Skeletal muscle satellite cell (primary cell): Measurements from ENCODE around the gene ELFN2.

Experiments used
- H3K27me3 ChIP-seq: 2 replicates; pipeline ENCODE4 v1.7.0; 2013; ENCODE audit warnings: low read length; ENCODE audit not compliant: control insufficient read depth, insufficient read depth
- H3K36me3 ChIP-seq: 2 replicates; pipeline ENCODE4 v1.7.0; 2013; ENCODE audit warnings: mild to moderate bottlenecking, control low read depth, low read length; ENCODE audit not compliant: insufficient read depth
- H3K4me1 ChIP-seq: 2 replicates; pipeline ENCODE4 v1.7.0; 2013; ENCODE audit warnings: low read length; ENCODE audit not compliant: control insufficient read depth, insufficient read depth
- H3K4me2 ChIP-seq: 2 replicates; pipeline ENCODE4 v1.7.0; 2013; ENCODE audit warnings: mild to moderate bottlenecking, low read length
- H3K4me3 ChIP-seq: 2 replicates; pipeline ENCODE4 v1.7.0; 2013; ENCODE audit warnings: low read length
- H3K9ac ChIP-seq: 2 replicates; pipeline ENCODE4 v1.7.0; 2013; ENCODE audit warnings: mild to moderate bottlenecking, low read depth, low read length, moderate library complexity
- H3K9me3 ChIP-seq: replicated peaks from 2 replicates; pipeline ENCODE4 v1.7.0; 2013; ENCODE audit warnings: mild to moderate bottlenecking, control low read depth, low read length

Gene ELFN2

DNA sequence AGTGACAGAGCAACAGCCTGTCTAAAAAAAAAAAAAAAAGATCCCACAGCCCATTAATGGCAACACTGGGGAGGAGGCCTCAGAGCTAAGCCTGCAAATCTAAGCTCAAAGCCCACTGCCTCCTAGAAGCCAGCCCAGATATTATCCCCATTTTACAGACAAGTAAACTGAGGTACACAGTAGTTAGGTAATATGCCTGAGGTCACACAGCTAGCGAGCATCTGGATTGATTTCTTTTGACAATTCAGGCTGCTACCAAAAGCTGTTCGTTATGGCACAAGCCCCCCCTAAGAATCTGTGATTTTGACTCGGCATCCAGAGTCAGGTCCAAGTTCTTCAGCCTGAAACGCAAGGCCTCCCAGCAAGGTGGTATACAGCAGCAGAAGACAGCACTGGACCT lies 13.7 kb downstream of the ELFN2 start:
- Histone ChIP-seq H3K4me3 (no peak overlapping the region), H3K9me3 (no peaks in the 10 kb centered on the region), H3K36me3 (no peaks in the 10 kb centered on the region), H3K27me3 (peaks cover 32% of the 10 kb centered on the region), H3K4me1 (peaks cover 12% of the 10 kb centered on the region), H3K9ac (no peak overlapping the region), H3K4me2 (no peak overlapping the region)

- Histone ChIP-seq H3K4me3 (no peak overlapping the region), H3K36me3 (no peaks in the 10 kb centered on the region), H3K9ac (no peak overlapping the region), H3K4me1 (peaks cover 12% of the 10 kb centered on the region), H3K27me3 (peaks cover 27% of the 10 kb centered on the region), H3K9me3 (no peaks in the 10 kb centered on the region), H3K4me2 (no peak overlapping the region)
Observed at GRCh38 chr22:37412495-37413250, 14.6 kb downstream of the ELFN2 start.

DNA sequence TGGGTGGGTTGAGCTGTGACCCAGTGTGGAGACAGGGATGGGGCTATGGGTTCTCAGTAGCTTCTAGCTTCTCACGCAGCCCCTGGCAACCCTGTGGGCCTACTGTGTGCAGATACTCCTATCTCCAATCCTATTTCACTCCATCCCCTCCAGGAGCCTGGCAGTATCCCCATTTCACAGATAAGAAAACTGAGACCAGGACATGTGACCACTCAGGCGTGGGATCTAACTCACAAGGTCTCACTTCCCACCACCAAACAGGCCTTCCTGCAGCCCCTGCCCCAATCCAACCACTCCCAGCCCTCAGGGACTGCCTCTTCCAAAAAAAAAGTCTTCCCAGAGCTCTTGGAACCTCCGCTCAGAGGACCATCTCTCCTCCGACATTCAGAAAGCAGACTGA lies 15.6 kb downstream of the ELFN2 start:
- no peak overlapping the region for H3K4me3 ChIP-seq
- H3K9me3 ChIP-seq, result no peaks in the 10 kb centered on the region

DNA sequence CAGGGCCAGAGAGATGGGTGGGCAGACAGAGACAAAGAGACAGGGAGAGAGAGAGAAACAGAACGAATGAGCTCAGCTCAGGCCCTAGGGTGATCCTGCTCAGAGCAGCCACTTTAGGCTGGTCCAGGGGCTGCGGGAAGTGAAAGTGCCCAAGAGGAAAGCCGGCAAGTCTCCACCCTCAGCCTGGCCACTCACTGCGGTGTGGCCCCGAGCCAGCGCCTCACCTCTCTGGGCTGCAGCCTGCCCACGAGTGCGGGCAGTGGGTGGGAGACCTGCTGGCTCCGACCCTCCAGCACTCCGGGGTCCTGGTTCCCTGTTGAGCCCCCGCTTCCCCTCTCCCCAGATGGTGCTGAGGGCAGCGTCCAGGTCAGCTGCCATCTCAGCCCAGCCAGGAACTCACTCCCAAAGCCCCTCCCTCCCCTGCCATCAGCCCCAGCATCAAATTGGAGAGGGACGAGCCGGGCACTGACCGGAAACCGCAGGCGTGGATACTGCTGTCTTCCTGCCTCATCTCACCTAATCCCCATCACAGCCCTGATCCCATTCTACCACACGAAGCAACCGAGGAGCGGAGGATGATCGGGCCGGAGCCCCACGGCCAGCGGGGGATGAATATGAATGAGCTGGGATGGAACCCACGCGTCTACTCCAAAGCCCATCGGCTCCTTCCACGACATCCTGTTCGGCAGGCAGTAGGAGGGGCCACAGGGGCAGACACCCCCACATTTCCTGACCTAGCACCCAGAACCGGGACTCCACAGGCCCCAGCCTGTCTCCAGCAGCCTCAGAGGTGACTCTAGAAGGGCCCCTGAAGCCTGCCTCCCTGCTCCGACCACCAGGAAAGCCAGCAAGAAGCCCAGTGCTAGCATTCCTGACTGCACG lies 16.9 kb downstream of the ELFN2 start:
- Histone ChIP-seq H3K27me3 (peaks cover 30% of the 10 kb centered on the region), H3K4me2 (peak overlapping the region; percentile 54), H3K9ac (no peak overlapping the region)

More for the DNA sequence above, 15.6 kb downstream of the ELFN2 start:
- no peaks in the 10 kb centered on the region for H3K36me3 ChIP-seq
- H3K9ac ChIP-seq, result no peak overlapping the region
- H3K27me3 ChIP-seq, result peaks cover 31% of the 10 kb centered on the region
- H3K4me2 ChIP-seq, result no peak overlapping the region
- peaks cover 12% of the 10 kb centered on the region for H3K4me1 ChIP-seq

GRCh38 chr22:37409459-37410050 lies 17.7 kb downstream of the ELFN2 start:
- no peak overlapping the region for H3K4me3 ChIP-seq
- peak overlapping the region; percentile 54 for H3K4me2 ChIP-seq
- no peaks in the 10 kb centered on the region for H3K9me3 ChIP-seq
- H3K9ac ChIP-seq, result no peak overlapping the region
- H3K4me1 ChIP-seq, result peaks cover 12% of the 10 kb centered on the region
- H3K27me3 ChIP-seq, result peaks cover 33% of the 10 kb centered on the region
- H3K36me3 ChIP-seq, result no peaks in the 10 kb centered on the region

More for the DNA sequence above, 16.9 kb downstream of the ELFN2 start:
- Histone ChIP-seq H3K4me1 (peaks cover 12% of the 10 kb centered on the region), H3K36me3 (no peaks in the 10 kb centered on the region), H3K4me3 (no peak overlapping the region), H3K9me3 (no peaks in the 10 kb centered on the region)

- H3K4me2 ChIP-seq, result no peak overlapping the region
- H3K4me1 ChIP-seq, result peaks cover 12% of the 10 kb centered on the region
- no peaks in the 10 kb centered on the region for H3K9me3 ChIP-seq
- no peak overlapping the region for H3K4me3 ChIP-seq
- H3K9ac ChIP-seq, result no peak overlapping the region
- H3K27me3 ChIP-seq, result peaks cover 38% of the 10 kb centered on the region
- H3K36me3 ChIP-seq, result no peaks in the 10 kb centered on the region
Observed at GRCh38 chr22:37409031-37409430, 18.2 kb downstream of the ELFN2 start.

GRCh38 chr22:37407856-37408255 lies 19.4 kb downstream of the ELFN2 start:
- H3K4me2 ChIP-seq, result no peak overlapping the region
- peaks cover 12% of the 10 kb centered on the region for H3K4me1 ChIP-seq
- H3K36me3 ChIP-seq, result no peaks in the 10 kb centered on the region
- H3K9ac ChIP-seq, result no peak overlapping the region
- H3K4me3 ChIP-seq, result no peak overlapping the region
- peaks cover 35% of the 10 kb centered on the region for H3K27me3 ChIP-seq
- no peaks in the 10 kb centered on the region for H3K9me3 ChIP-seq

GRCh38 chr22:37406441-37407235 lies 20.6 kb downstream of the ELFN2 start:
- H3K9me3 ChIP-seq, result no peaks in the 10 kb centered on the region
- H3K4me2 ChIP-seq, result no peak overlapping the region
- peaks cover 38% of the 10 kb centered on the region for H3K27me3 ChIP-seq
- no peaks in the 10 kb centered on the region for H3K36me3 ChIP-seq
- H3K4me1 ChIP-seq, result peaks cover 12% of the 10 kb centered on the region
- H3K4me3 ChIP-seq, result no peak overlapping the region
- H3K9ac ChIP-seq, result no peak overlapping the region

- Histone ChIP-seq H3K36me3 (no peaks in the 10 kb centered on the region), H3K9me3 (no peaks in the 10 kb centered on the region), H3K27me3 (peaks cover 29% of the 10 kb centered on the region), H3K4me2 (no peak overlapping the region), H3K4me3 (no peak overlapping the region), H3K9ac (no peak overlapping the region), H3K4me1 (no peaks in the 10 kb centered on the region)
Observed at GRCh38 chr22:37404091-37404490, 23.2 kb downstream of the ELFN2 start.

DNA sequence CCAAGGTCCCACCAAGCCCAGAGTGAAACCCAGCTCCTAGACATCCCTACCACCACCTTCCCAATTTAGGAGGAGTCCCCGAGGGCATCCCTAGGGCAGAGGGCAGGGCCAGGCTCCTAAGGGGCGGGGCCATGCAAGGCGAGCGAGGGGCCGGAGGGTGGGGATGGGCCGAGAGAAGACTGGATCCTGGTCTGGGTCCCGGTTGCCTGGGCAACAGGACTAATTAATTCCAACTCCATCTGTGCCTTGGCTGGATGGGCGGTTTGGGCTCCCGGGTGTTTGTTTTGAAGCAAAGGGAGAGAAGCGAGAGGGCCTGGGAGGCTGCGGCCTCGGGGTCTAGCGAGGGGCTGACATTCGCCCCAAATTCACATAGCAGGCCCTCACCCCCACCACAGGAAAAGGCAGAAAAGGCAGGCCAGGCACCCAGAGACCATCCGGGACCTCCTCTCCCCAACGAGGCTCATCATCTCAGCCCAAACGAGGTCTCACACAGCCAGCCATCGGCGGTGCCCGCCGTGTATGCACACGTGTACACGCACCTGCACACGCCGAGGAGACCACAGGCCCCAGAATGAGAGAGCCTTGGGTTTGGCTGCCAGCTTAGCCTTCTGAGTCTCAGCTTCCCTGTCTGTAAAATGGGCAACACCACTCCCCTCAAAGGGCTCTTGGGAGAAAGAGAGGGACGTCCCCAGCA lies 23.9 kb downstream of the ELFN2 start:
- Histone ChIP-seq H3K9ac (no peak overlapping the region), H3K4me2 (no peak overlapping the region), H3K27me3 (peaks cover 29% of the 10 kb centered on the region), H3K9me3 (no peaks in the 10 kb centered on the region), H3K4me3 (no peak overlapping the region), H3K36me3 (no peaks in the 10 kb centered on the region), H3K4me1 (no peaks in the 10 kb centered on the region)
